ENCODE data around the gene CERS6. TPM values are rescaled to one million over a fixed set of nuclear protein-coding genes. Genes with fewer than 3 reads are reported as not detected.

Gene CERS6
- total and polyA plus RNA-seq, 4 donors = 4.2 to 20.4 (median 10.1) TPM

GRCh38 chr2:168690381-168690885, 234.4 kb downstream of the CERS6 start:
- peaks cover 0 to 4% (median 1%) of the 10 kb centered on the region in 4 donors for H3K36me3 ChIP-seq (ENCODE audit: control insufficient read depth in 4 of 4, insufficient read depth in 3 of 4, low read depth in 1 of 4, low read length in 3 of 4)
- H3K9ac ChIP-seq (ENCODE audit: low read depth in 1 of 2, low read length in 2 of 2) = no peak overlapping the region
- H3K4me3 ChIP-seq (ENCODE audit: low read depth in 1 of 3, low read length in 3 of 3) = no peak overlapping the region
- no peak for TF ChIP-seq HNF4A (conservative IDR thresholded peaks at IDR 0.05)
- TF ChIP-seq FOXA2 (IDR thresholded peaks at IDR 0.05) = no peak
- TF ChIP-seq ATF3 (IDR thresholded peaks at IDR 0.05) = no peak
- TF ChIP-seq RXRA (IDR thresholded peaks at IDR 0.05) = no peak
- no peak for TF ChIP-seq ZBTB33 (IDR thresholded peaks at IDR 0.05)
- TF ChIP-seq YY1 (IDR thresholded peaks at IDR 0.05) = no peak
- no peak for TF ChIP-seq TAF1 (conservative IDR thresholded peaks at IDR 0.05)
- TF ChIP-seq REST (IDR thresholded peaks at IDR 0.05) = no peak
- TF ChIP-seq RAD21 (IDR thresholded peaks at IDR 0.05) = no peak
- no peak for TF ChIP-seq NR2F2 (IDR thresholded peaks at IDR 0.05)
- no peak for TF ChIP-seq HNF4G (IDR thresholded peaks at IDR 0.05)
- TF ChIP-seq EGR1 (IDR thresholded peaks at IDR 0.05; ENCODE audit: low read depth in 2 of 2) = no peak
- TF ChIP-seq GABPA (IDR thresholded peaks at IDR 0.05 in 1 of 2, conservative IDR thresholded peaks at IDR 0.05 in 1 of 2) = no peak
- TF ChIP-seq JUND (IDR thresholded peaks at IDR 0.05) = no peak
- no peak for TF ChIP-seq MAX (IDR thresholded peaks at IDR 0.05)
- TF ChIP-seq CTCF (IDR thresholded peaks at IDR 0.05; ENCODE audit: low read depth, low read length, missing input control) = no peak
- no peak for TF ChIP-seq FOXA1 (IDR thresholded peaks at IDR 0.05)
- no peak for TF ChIP-seq SP1 (IDR thresholded peaks at IDR 0.05)
- H3K9me3 ChIP-seq (ENCODE audit: control insufficient read depth in 4 of 4, low read length in 3 of 4) = no peaks in the 10 kb centered on the region
- no peaks in the 10 kb centered on the region for H3K27me3 ChIP-seq (ENCODE audit: control insufficient read depth in 4 of 4, insufficient read depth in 4 of 4, low read length in 3 of 4)
- H3K27ac ChIP-seq (ENCODE audit: low read depth in 1 of 2, low read length in 2 of 2) = no peak overlapping the region
- no peak for DNase-seq (ENCODE audit: low spot score)
- 90% methylated on average over 1 of the region's 1 CpG for WGBS
- no peaks in the 10 kb centered on the region for H3K4me1 ChIP-seq (ENCODE audit: control insufficient read depth in 4 of 4, insufficient read depth in 4 of 4, low read length in 3 of 4)

All from liver (tissue), 9 donors.